GM19328 (cell line): ENCODE results near the gene CDKL1.

Experiments
- ATAC-seq: cut with Tn5 transposase; IDR thresholded peaks from one replicate; pipeline ENCODE4 v1.9.1; 2021; ENCODE audit warnings: mild to moderate bottlenecking, moderate library complexity; ENCODE audit not compliant: unreplicated experiment

The CDKL1 gene

DNA sequence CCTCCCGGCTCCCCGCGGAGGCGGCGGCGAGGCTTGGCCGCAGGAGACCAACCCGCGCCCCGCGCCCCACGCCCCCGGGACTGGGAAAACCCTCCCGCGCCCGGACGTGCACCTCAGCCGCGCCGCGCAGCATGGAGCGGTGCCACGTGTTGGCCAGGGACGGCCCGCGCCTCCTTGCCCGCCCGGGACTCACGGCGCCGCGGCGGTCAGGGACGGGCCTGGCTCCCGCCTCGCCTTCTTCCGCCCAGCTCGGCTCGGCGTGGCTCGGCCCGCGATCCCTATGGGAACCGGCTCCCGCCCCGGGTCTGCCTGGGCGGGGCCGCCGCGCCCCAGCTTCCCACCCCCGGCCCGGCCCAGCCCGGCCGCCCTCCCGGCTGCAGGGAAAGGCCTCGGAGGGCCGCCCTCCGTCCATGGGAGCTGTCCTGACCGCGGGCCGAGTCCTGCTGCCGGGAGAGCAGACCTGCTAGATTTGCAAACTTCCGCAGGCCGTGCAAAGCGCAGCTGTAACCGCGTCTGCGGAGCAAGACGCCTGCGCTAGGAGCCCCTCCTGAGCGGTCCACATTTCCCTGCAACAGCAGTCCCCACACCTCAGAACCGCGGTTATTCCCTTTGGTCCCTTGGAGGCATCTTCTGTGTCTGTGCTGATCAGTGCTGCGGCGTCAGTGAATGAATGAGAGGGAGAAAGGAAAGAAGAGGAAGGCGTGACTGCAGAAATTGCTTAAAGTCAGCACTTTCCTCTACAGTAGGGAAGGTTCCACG lies at the start of gene CDKL1:
Gene CDKL1, minus strand, starts transcription at position 251 of the 759 bp plus-strand sequence. CDS start 1,013 bp downstream, outside the sequence.
- ATAC-seq = peak; percentile 47

- no peak for ATAC-seq
Measured at GRCh38 chr14:50434528-50434927, 37.8 kb upstream of the CDKL1 start.

DNA sequence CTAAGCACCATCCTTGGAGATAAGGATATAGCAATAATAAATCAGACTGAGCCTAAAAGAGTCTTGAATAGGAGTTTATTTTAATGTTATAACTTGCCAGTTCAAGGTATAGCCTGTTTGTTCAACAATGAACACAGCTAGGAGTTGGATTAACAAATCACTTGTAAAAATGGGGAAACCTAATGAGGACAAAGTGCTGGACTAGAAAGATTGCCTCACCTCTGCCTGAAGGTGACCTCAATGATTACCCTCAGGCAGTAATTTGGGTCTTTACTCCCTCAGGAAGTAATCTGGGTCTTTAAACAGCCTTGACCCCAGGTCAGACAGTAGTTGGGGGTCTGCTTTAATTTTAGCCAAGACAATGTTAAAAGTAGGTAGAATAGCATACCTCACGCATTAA lies 35.5 kb upstream of the CDKL1 start:
- no peak for ATAC-seq

DNA sequence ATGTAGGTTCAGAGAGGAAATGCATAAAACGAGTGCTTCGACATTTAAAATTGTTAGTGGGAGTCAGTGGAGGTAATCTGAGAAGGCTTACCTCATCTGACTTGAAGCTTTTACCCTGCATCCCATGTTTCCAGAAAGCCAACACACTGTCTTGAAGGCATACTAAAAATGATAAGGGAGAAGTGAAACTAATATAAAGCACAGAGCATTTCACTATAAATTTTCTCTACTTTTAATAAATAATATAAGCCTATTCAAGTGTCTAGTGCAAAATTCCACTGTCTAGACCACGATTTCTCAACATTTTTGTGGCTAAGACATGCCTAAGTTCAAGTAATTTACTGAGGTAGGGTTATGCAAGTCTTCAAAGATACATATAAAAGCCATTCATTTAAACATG lies 29.1 kb upstream of the CDKL1 start:
- no peak for ATAC-seq

- no peak for ATAC-seq
Measured at GRCh38 chr14:50425105-50425504, 28.4 kb upstream of the CDKL1 start.

GRCh38 chr14:50423529-50423928 lies 26.8 kb upstream of the CDKL1 start:
- ATAC-seq = no peak

- no peak for ATAC-seq
Measured at GRCh38 chr14:50421499-50421898, 24.8 kb upstream of the CDKL1 start.

DNA sequence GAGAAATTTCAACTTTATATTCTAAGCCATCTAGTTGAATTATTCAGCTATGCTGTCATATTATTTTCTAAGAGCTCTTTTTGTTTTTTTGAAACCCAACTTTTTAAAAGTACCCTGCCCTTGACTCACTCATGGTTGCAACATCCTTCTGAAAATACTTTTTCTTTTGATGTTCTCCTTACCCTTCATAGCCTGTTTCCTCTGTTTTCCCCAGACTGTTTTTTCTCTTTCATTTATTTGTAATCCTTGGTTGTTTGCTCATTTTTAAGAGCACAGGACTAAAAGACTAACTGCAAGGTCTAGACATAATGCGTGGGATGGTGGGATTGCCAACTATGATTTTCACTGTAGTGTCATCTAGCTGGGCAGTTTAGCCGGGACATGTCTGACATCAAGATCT lies 21.2 kb upstream of the CDKL1 start:
- ATAC-seq = no peak

DNA sequence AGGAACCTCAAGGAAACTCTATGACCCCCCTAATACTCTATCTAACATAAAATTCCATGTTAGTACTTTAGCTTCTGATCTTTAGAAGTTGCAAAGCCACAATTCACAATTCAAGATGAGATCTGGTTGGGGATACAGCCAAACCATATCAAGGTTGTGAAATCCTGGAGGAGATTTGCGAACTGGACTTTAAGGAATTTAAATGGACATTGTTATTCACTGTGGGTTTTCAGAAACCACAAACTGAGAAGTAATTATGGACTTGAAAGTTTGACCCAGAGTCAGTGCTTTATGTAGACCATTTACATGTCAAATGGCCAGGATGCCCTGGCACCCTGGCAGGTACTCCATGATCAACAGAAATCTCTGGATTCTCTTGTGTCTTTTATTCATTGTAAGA lies 14.2 kb upstream of the CDKL1 start:
- no peak for ATAC-seq

DNA sequence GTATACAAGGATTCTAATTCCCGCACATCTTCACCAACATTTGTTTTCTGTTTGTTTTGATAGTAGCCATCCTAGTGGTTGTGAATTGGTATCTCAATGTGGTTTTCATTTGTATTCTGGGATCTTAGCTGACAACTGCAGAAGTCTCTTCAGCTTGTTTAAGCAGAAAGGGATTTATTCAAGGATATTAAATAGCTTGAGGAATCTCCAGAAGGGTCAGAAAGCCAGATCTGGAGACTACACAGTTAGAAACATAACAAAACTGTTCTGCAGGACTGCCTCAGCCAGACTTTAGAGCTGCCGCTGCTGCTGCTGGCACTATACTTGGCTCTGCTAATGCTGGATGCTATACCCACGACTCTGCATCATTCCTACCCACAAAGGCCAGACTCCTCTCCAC lies 13.4 kb upstream of the CDKL1 start:
- no peak for ATAC-seq

- ATAC-seq = no peak
Measured at GRCh38 chr14:50407111-50407812, 10.6 kb upstream of the CDKL1 start.

DNA sequence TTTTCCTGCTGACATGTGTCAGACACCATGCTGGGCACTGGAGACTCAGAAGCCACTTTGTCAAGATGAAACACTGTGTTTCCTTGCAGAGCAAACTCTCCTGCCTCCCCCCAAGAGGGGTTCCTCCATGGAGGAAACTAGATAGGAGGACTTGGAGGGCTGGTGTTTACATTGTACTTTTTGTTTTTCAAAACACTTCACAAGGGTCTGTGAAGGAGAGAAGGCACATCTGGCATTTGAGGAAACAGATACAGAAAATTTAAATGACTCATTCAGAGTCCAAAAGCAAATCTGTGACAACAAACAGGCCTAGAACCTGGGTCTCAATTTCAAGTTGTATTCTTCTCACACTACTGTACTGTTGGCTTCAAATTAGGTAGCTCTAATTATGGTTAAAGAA lies 6.7 kb upstream of the CDKL1 start:
- no peak for ATAC-seq

DNA sequence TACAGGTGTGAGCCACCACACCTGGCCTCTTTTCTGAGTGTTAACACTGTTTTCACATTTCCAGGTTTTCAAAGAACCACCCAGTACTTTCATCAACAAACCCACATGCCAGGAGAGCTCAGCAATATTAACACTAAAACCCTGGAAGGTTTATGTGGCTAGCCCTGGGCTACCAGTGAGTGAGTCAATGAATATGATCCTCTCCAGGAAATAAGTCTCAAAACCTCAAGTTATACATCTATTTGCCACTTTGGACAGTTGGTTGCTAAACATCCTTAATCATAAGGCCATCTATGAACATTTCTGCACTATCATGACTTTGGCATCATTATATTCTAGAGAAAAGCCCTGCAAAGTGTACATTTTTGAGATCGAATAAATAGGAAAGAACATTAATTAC lies 6.3 kb upstream of the CDKL1 start:
- ATAC-seq = no peak

GRCh38 chr14:50400461-50400860 lies 3.8 kb upstream of the CDKL1 start:
- ATAC-seq = no peak

DNA sequence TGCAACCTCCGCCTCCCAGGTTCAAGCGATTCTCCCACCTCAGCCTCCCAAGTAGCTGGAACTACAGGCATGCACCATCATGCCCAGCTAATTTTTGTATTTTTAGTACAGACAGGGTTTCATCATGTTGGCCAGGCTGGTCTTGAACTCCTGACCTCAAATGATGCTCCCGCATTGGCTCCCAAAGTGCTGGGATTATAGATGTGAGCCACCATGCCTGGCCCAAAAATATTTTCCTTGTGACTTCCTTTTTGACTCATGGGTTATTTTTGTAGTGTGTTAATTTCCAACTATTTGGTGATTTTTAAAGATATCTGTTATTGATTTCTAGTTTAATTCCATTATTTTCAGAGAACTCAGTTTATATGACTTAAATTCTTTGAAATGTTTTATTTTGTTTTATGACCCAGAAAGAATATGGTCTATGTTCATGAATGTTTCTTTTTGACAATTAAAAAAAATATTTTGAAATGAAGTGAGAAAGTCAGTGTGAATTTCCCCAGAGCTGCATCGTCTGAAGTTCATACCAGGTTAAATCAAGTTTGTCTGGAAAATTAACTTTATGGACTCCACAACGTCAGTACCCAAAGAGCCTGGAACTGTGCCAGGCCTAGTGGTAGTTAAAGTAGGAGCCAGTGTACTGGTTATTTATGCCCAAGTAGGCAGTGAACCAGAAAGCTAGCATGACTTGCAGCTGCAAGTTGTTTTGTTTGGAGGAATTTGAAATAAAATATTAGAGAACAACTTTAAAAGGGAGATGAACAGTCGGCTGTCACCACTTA lies 2.8 kb upstream of the CDKL1 start:
- ATAC-seq = no peak

- no peak for ATAC-seq
Measured at GRCh38 chr14:50398189-50398580, 1.5 kb upstream of the CDKL1 start.

DNA sequence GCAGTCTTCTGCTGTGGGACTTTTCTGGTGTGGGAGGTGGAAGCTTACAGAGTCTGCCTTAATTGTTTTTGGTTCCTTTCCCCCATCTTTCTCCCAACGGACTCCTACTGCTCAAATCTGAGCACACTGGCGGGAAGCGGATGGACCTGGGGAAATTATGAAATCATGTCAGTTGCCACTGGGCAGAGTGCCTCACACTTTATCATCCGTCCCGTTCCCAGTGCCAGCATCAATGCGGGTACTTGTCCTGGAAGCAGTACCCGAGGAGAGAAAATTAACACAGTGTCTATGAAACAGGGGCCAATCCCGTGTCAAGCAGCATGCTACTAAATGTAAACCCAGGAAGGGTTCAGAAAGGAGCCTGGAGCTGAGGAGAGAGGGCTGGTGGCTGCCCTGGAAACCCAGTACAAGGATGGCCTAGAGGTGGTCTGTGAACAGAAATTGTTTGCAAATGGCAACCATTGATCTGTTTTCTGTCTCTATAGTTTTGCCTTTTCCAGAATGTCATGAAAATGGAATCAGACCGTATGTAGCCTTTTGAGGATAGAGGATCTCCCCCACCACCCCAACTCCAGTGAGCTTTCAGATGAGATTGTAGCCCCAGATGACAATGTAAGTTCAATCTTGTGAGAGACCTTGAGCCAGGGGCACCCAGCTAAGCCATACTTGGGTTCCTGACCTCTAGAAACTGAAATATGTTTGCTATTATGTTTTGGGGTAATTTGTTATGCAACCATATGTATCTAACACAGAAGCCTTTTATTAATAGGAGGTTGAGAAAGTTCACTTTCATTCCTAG lies 908 bp upstream of the CDKL1 start:
- no peak for ATAC-seq

DNA sequence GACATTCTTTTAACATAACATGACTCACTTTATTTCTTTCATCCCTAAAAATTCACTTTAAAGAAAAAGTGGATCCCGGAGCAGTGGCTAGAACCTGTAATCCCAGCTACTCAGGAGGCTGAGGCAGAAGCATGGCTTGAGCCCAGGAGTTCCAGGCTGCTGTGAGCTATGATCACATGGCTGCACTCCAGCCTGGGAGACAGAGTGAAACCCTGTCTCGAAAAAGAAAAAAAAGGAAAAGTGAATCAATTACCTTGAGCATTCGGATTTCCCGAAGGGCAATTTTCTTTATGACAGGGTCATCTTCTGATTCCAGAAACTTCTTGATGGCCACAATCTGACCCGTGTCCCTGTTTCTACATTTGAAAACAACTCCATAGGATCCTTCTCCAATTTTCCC lies 1.2 kb downstream of the CDKL1 start:
- ATAC-seq = no peak

GRCh38 chr14:50394713-50395112 lies 2.0 kb downstream of the CDKL1 start:
- ATAC-seq = no peak

DNA sequence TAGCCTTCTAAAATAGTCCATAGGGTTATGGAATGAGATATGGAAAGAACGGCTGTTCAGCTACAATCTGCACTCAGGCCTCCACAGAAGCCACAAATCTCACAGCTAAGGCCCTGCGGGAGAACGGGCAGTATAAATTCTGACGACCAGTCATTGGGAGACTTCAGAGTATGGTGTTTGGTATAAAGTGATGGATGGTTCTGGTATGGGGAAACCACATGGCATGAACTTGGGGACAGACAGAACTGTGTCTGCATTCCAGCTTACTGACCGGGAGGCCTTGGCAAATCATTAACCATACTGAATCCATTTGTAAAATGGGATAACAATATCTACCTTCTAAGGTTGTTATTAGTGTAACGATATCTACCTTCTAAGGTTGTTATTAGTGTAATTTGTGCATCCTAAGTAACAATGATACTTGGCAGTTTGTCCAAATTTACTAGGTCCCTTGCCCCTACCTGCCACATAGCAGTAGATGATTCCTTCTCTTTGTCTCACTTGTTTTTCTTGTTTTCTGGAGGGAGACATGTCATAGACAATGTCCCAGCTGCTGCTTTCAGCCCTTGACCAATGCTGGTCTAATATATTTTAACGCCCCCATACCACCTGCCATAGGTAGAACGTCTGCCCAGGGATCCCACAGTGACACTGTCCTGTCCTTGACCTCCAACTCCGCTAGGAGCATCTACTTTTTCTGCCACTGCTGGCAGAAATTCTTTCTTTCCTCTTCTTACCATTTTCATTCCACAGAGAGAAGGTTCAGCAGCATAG lies 6.8 kb downstream of the CDKL1 start:
- no peak for ATAC-seq
